ENCODE results near the gene CACFD1.

The CACFD1 gene

GRCh38 chr9:133476036-133476931 lies 16.5 kb downstream of the CACFD1 start:
- no peak overlapping the region for H3K4me3 ChIP-seq (ENCODE audit: control insufficient read depth, low read depth, low read length)
- DNase-seq (ENCODE audit: low read depth): no peak
- TF ChIP-seq CTCF (IDR thresholded peaks at IDR 0.05; ENCODE audit: control insufficient read depth, insufficient read depth, low read depth, low read length, missing control alignments): no peak

- H3K4me3 ChIP-seq (ENCODE audit: control insufficient read depth, low read depth, low read length): no peak overlapping the region
- no peak for DNase-seq (ENCODE audit: low read depth)
- no peak for TF ChIP-seq CTCF (IDR thresholded peaks at IDR 0.05; ENCODE audit: control insufficient read depth, insufficient read depth, low read depth, low read length, missing control alignments)
Measured at GRCh38 chr9:133476941-133477340, 17.2 kb downstream of the CACFD1 start.

GRCh38 chr9:133477461-133477860 lies 17.7 kb downstream of the CACFD1 start:
- no peak overlapping the region for H3K4me3 ChIP-seq (ENCODE audit: control insufficient read depth, low read depth, low read length)
- no peak for TF ChIP-seq CTCF (IDR thresholded peaks at IDR 0.05; ENCODE audit: control insufficient read depth, insufficient read depth, low read depth, low read length, missing control alignments)
- no peak for DNase-seq (ENCODE audit: low read depth)

- TF ChIP-seq CTCF (IDR thresholded peaks at IDR 0.05; ENCODE audit: control insufficient read depth, insufficient read depth, low read depth, low read length, missing control alignments): no peak
- no peak for DNase-seq (ENCODE audit: low read depth)
- peak overlapping the region; percentile 54 for H3K4me3 ChIP-seq (ENCODE audit: control insufficient read depth, low read depth, low read length)
Measured at GRCh38 chr9:133477992-133478850, 18.4 kb downstream of the CACFD1 start.

GRCh38 chr9:133478851-133479711 lies 19.3 kb downstream of the CACFD1 start, which contains the start of gene SLC2A6:
Gene SLC2A6, minus strand, starts transcription at chr9:133479099. Its CDS starts 40 bp downstream, at chr9:133479059.
- peak within 1 kb of the TSS; percentile 54 for H3K4me3 ChIP-seq (ENCODE audit: control insufficient read depth, low read depth, low read length)
- DNase-seq (ENCODE audit: low read depth): no peak
- TF ChIP-seq CTCF (IDR thresholded peaks at IDR 0.05; ENCODE audit: control insufficient read depth, insufficient read depth, low read depth, low read length, missing control alignments): no peak

GRCh38 chr9:133483611-133484010 lies 23.8 kb downstream of the CACFD1 start:
- no peak overlapping the region for H3K4me3 ChIP-seq (ENCODE audit: control insufficient read depth, low read depth, low read length)
- no peak for TF ChIP-seq CTCF (IDR thresholded peaks at IDR 0.05; ENCODE audit: control insufficient read depth, insufficient read depth, low read depth, low read length, missing control alignments)
- no peak for DNase-seq (ENCODE audit: low read depth)

Measured in AG09309 (cell line).